ENCODE results near the gene CD96. TPM values are rescaled to one million over a fixed set of nuclear protein-coding genes. Genes with fewer than 3 reads are reported as not detected.
A peak's percentile ranks its signal among the peaks of the same experiment; 100 is the strongest.
"Not testable (repeated sequence)": the region's sequence is repeated elsewhere in the genome, so short reads cannot be mapped to it uniquely, and the experiment has no call there.

CD96 gene
- total RNA-seq, 1 donor from 2014 or later, result not detected

DNA sequence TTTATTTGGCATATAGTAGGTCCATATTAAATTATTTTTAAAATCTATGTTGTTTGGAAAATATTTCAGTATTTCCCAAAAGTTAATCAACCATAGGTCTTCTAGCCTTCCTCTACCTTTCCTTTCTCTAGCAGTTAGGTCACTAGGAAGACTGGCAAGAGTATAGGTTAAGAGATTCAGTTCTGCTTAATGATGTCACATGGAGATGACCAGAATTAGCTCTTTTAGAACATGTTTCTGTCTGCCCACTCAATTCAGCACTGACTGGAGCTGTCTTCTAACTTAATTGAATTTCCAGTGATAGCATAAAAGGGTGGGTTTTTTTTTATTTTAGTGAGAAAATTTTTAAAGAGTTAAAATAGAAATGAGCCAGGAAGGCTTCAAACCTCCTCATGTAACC is 76.9 kb downstream of the CD96 start:
- H3K27ac Mint-ChIP-seq, result no peak overlapping the region
- H3K9me3 Mint-ChIP-seq, result no peaks in the 10 kb centered on the region
- TF ChIP-seq, protein P1, sequence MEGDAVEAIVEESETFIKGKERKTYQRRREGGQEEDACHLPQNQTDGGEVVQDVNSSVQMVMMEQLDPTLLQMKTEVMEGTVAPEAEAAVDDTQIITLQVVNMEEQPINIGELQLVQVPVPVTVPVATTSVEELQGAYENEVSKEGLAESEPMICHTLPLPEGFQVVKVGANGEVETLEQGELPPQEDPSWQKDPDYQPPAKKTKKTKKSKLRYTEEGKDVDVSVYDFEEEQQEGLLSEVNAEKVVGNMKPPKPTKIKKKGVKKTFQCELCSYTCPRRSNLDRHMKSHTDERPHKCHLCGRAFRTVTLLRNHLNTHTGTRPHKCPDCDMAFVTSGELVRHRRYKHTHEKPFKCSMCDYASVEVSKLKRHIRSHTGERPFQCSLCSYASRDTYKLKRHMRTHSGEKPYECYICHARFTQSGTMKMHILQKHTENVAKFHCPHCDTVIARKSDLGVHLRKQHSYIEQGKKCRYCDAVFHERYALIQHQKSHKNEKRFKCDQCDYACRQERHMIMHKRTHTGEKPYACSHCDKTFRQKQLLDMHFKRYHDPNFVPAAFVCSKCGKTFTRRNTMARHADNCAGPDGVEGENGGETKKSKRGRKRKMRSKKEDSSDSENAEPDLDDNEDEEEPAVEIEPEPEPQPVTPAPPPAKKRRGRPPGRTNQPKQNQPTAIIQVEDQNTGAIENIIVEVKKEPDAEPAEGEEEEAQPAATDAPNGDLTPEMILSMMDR (conservative IDR thresholded peaks at IDR 0.05), result no peak
- H3K27me3 Mint-ChIP-seq, result no peaks in the 10 kb centered on the region
- DNase-seq (ENCODE audit: extremely low spot score, unreplicated experiment), result no peak
- H3K4me3 Mint-ChIP-seq, result no peak overlapping the region
- H3K4me1 Mint-ChIP-seq (ENCODE audit: unreplicated experiment), result no peaks in the 10 kb centered on the region
- H3K36me3 Mint-ChIP-seq, result no peaks in the 10 kb centered on the region

DNA sequence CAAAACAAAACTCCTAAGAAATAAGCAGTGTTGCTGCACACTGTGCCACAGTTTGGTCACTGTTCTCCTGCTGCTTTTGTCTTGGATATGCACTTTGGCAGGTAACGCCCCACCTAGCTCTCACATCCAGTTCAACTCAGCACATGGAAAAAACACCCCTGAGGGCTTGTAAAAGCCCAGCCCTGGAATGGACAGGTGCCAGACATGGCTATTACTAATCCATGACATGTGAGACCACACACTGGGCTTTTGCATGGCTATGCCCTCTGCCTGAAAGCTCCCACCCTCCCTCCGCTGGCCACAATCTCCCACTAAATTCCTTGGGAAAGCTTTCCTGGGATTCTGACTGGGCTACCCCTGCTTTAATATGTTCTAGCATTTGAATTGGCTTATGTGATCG is 77.8 kb downstream of the CD96 start:
- TF ChIP-seq, protein P1 (conservative IDR thresholded peaks at IDR 0.05), result no peak
- DNase-seq (ENCODE audit: extremely low spot score, unreplicated experiment), result no peak

DNA sequence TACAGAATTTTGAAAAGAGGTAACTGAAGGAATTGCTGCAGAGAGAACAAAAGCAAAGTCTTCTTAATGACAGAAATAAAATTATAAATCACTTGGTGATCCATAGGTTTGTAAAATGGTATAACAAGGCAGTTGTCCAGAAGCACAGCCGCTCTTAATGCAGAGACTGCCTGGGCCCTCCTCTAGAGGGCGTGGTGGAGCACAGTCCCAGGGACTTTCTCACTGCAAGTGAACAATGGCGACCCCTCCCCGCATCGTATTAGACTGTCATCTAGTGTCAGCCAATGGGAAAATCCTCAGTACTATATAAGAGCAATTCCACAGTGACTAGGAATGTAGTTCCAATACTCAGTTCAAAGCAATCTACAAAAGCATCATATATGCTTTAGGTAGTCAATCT is 79.5 kb downstream of the CD96 start:
- no peaks in the 10 kb centered on the region for H3K36me3 Mint-ChIP-seq
- TF ChIP-seq, protein P1 (conservative IDR thresholded peaks at IDR 0.05), result peak; percentile 70
- H3K27me3 Mint-ChIP-seq, result no peaks in the 10 kb centered on the region
- H3K27ac Mint-ChIP-seq, result no peak overlapping the region
- H3K9me3 Mint-ChIP-seq, result no peaks in the 10 kb centered on the region
- DNase-seq (ENCODE audit: extremely low spot score, unreplicated experiment), result no peak
- no peaks in the 10 kb centered on the region for H3K4me1 Mint-ChIP-seq (ENCODE audit: unreplicated experiment)
- no peak overlapping the region for H3K4me3 Mint-ChIP-seq

More for the DNA sequence above, 77.8 kb downstream of the CD96 start:
- H3K27ac Mint-ChIP-seq, result no peak overlapping the region
- no peaks in the 10 kb centered on the region for H3K4me1 Mint-ChIP-seq (ENCODE audit: unreplicated experiment)
- H3K9me3 Mint-ChIP-seq, result no peaks in the 10 kb centered on the region
- H3K27me3 Mint-ChIP-seq, result no peaks in the 10 kb centered on the region
- H3K36me3 Mint-ChIP-seq, result no peaks in the 10 kb centered on the region
- no peak overlapping the region for H3K4me3 Mint-ChIP-seq

DNA sequence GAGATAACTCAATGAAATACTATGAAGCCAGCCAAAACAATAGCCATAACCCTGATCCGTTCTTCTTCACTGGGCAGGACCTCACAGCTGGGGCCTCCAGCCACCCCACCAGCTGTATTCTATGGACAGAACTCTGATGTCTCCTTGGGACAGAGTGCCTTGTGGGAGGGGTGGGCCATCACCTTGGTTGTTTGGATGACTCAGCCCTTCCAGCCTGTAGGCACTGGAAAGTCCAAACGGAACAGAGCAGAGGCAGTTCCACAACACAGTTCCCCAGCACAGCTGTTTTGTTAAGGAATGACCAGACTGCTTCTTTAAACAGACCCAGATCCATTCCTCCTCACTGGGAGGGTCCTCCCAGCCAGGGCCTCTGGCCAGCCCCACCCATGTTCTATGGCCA is 85.1 kb downstream of the CD96 start:
- TF ChIP-seq, protein P1 (conservative IDR thresholded peaks at IDR 0.05), result no peak
- DNase-seq (ENCODE audit: extremely low spot score, unreplicated experiment), result no peak
- H3K36me3 Mint-ChIP-seq, result no peaks in the 10 kb centered on the region
- peaks cover 7% of the 10 kb centered on the region for H3K9me3 Mint-ChIP-seq
- H3K4me1 Mint-ChIP-seq (ENCODE audit: unreplicated experiment), result no peaks in the 10 kb centered on the region
- H3K27ac Mint-ChIP-seq, result no peak overlapping the region
- no peak overlapping the region for H3K4me3 Mint-ChIP-seq
- no peaks in the 10 kb centered on the region for H3K27me3 Mint-ChIP-seq

DNA sequence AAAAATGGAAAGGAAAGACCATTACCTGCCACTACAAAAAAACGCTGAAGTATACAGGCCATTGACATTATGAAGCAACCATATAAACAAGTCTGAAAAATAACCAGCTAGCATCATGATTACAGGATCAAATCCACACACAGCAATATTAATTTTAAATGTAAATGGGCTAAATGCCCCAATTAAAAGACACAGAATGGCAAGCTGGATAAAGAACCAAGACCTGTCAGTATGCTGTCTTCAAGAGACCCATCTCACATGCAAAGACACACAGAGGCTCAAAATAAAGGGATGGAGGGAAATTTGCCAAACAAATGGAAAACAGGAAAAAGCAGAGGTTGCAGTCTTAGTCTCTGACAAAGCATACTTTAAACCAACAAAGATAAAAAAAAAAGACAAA is 87.0 kb downstream of the CD96 start:
- not testable (repeated sequence) for H3K27ac Mint-ChIP-seq; H3K4me1 Mint-ChIP-seq (ENCODE audit: unreplicated experiment); H3K4me3 Mint-ChIP-seq; H3K36me3 Mint-ChIP-seq; H3K27me3 Mint-ChIP-seq; H3K9me3 Mint-ChIP-seq; DNase-seq (ENCODE audit: extremely low spot score, unreplicated experiment)

DNA sequence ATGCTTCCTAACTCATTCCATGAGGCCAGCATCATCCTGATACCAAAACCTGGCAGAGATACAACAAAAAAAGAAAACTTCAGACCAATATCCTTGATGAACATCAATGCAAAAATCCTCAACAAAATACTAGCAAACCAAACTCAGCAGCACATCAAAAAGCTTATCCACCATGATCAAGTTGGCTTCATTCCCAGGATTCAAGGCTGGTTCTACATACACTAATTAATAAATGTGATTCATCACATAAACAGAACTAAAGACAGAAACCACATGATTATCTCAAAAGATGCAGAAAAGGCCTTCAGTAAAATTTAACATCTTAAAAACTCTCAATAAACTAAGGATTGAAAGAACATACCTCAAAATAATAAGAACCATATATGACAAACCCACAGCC is 88.6 kb downstream of the CD96 start:
- DNase-seq (ENCODE audit: extremely low spot score, unreplicated experiment), result not testable (repeated sequence)

DNA sequence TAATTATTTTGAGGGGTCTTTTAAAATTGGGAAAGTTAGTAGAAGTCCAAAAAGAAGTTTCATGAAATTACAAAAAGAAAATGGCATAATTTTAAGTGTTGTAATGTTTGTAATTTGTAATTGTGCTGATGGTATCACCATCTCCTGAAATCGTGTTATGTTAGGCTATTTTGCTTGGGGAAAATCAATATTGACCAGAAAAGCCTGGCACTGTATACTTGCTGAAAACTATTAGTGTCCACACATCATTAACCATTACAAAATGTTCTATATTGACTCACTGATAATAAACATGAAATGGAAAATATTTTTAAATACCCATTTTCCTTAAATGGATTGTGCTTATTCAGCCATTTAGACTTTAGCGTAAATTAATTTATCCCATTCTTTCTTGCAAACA is 93.4 kb downstream of the CD96 start:
- H3K27ac Mint-ChIP-seq, result no peak overlapping the region
- H3K36me3 Mint-ChIP-seq, result no peaks in the 10 kb centered on the region
- no peak for DNase-seq (ENCODE audit: extremely low spot score, unreplicated experiment)
- H3K4me1 Mint-ChIP-seq (ENCODE audit: unreplicated experiment), result peaks cover 10% of the 10 kb centered on the region
- H3K4me3 Mint-ChIP-seq, result no peak overlapping the region
- H3K9me3 Mint-ChIP-seq, result no peaks in the 10 kb centered on the region
- TF ChIP-seq, protein P1 (conservative IDR thresholded peaks at IDR 0.05), result no peak
- H3K27me3 Mint-ChIP-seq, result no peaks in the 10 kb centered on the region

More for the DNA sequence above, 88.6 kb downstream of the CD96 start:
- not testable (repeated sequence) for H3K4me1 Mint-ChIP-seq (ENCODE audit: unreplicated experiment); H3K27ac Mint-ChIP-seq; H3K9me3 Mint-ChIP-seq; H3K36me3 Mint-ChIP-seq; H3K4me3 Mint-ChIP-seq; H3K27me3 Mint-ChIP-seq
